IMR-90 (cell line): Measurements from ENCODE around the gene NKAIN4. TPM values are rescaled to one million over a fixed set of nuclear protein-coding genes. Genes with fewer than 3 reads are reported as not detected.

Experiments used
- ATAC-seq: fragments of 200-7000 bp; cut with Tn5 transposase; 2 replicates; pipeline ENCODE4 v1.9.1; 2020; ENCODE audit warnings: low read depth, mild to moderate bottlenecking, moderate library complexity
- BruUV-seq: library from RNA; stranded (reverse); fragments of 400-500 nt; replicated peaks from 2 replicates; lab custom pipeline; 2021; lab: Mats Ljungman, UMichigan
- CTCF ChIA-PET: fragments of 300-600 bp; formaldehyde crosslinking; extraction: SDS; loops from one replicate; lab custom pipeline; 2021; ENCODE audit warnings: antibody characterized with exemption; lab: Yijun Ruan, JAX
- POLR2A ChIA-PET: fragments of 300-600 bp; sonication (Branson Sonifier 250); formaldehyde crosslinking; loops from one replicate; lab custom pipeline; 2022; ENCODE audit warnings: antibody characterized with exemption; ENCODE audit not compliant: unreplicated experiment; lab: Charles Lee
- DNase-seq: peaks from one replicate; pipeline ENCODE4 v3.0.0; 2013
- H2AFZ ChIP-seq: replicated peaks from 2 replicates; pipeline ENCODE3; 2013; ENCODE audit warnings: low read length, mild to moderate bottlenecking; ENCODE audit not compliant: poor library complexity
- H2AK5ac ChIP-seq: 2 replicates; pipeline ENCODE4 v1.6.1; 2013; ENCODE audit warnings: low read depth, low read length, inconsistent platforms
- H2AK9ac ChIP-seq: replicated peaks from 2 replicates; pipeline ENCODE3; 2013; ENCODE audit warnings: mild to moderate bottlenecking, low read depth, low read length, moderate library complexity; ENCODE audit not compliant: poor library complexity
- H2BK120ac ChIP-seq: 2 replicates; pipeline ENCODE4 v1.6.1; 2013; ENCODE audit warnings: low read depth, low read length, inconsistent platforms
- H2BK15ac ChIP-seq: 3 replicates; pipeline ENCODE4 v1.6.1; 2013; ENCODE audit warnings: low read depth, low read length, inconsistent platforms
- H2BK20ac ChIP-seq: 2 replicates; pipeline ENCODE4 v1.6.1; 2013; ENCODE audit warnings: low read depth, mild to moderate bottlenecking, inconsistent platforms, low read length, moderate library complexity
- H2BK5ac ChIP-seq: 2 replicates; pipeline ENCODE4 v1.6.1; 2013; ENCODE audit warnings: mild to moderate bottlenecking, low read depth, low read length, inconsistent platforms; ENCODE audit not compliant: poor library complexity, severe bottlenecking
- H3K14ac ChIP-seq: replicated peaks from 2 replicates; pipeline ENCODE4 v1.6.1; 2013; ENCODE audit warnings: low read depth, low read length, inconsistent platforms
- H3K18ac ChIP-seq: 2 replicates; pipeline ENCODE4 v1.6.1; 2013; ENCODE audit warnings: low read depth, low read length, control low read depth
- H3K23ac ChIP-seq: 2 replicates; pipeline ENCODE4 v1.6.1; 2013; ENCODE audit warnings: low read depth, low read length, inconsistent platforms
- H3K27ac ChIP-seq: 2 replicates; pipeline ENCODE4 v1.5.1; 2013; ENCODE audit warnings: mild to moderate bottlenecking, control low read depth, low read length; ENCODE audit not compliant: insufficient read depth
- H3K27me3 ChIP-seq: 2 replicates; pipeline ENCODE4 v1.6.1; 2013; ENCODE audit warnings: low read length; ENCODE audit not compliant: control insufficient read depth, insufficient read depth
- H3K36me3 ChIP-seq: 2 replicates; pipeline ENCODE4 v1.6.1; 2013; ENCODE audit warnings: low read length, mixed read lengths; ENCODE audit not compliant: control insufficient read depth, insufficient read depth
- H3K4ac ChIP-seq: 2 replicates; pipeline ENCODE4 v1.6.1; 2013; ENCODE audit warnings: low read depth, low read length, inconsistent platforms
- H3K4me1 ChIP-seq: 2 replicates; pipeline ENCODE4 v1.6.1; 2013; ENCODE audit warnings: low read length, mixed read lengths; ENCODE audit not compliant: control insufficient read depth, insufficient read depth
- H3K4me2 ChIP-seq: 2 replicates; pipeline ENCODE4 v1.6.1; 2013; ENCODE audit warnings: low read depth, mild to moderate bottlenecking, control low read depth, low read length, moderate library complexity
- H3K4me3 ChIP-seq: 2 replicates; pipeline ENCODE4 v1.5.1; 2013; ENCODE audit warnings: low read depth, mild to moderate bottlenecking, control low read depth, low read length, moderate library complexity; ENCODE audit not compliant: insufficient read depth
- H3K56ac ChIP-seq: 2 replicates; pipeline ENCODE4 v1.6.1; 2013; ENCODE audit warnings: low read length, inconsistent platforms; ENCODE audit not compliant: insufficient read depth; ENCODE audit errors: extremely low read depth
- H3K79me1 ChIP-seq, 2 experiments: 2 replicates each; pipeline ENCODE4 v1.6.1; 2013; ENCODE audit warnings: low read length in 2 of 2, inconsistent platforms in 1 of 2, low read depth in 1 of 2
- H3K9ac ChIP-seq: 2 replicates; pipeline ENCODE4 v1.6.1; 2013; ENCODE audit warnings: low read depth, low read length, control low read depth
- H3K9me1 ChIP-seq: 2 replicates; pipeline ENCODE4 v1.6.1; 2013; ENCODE audit warnings: low read length, inconsistent platforms; ENCODE audit not compliant: insufficient read depth
- H3K9me3 ChIP-seq: 2 replicates; pipeline ENCODE4 v1.6.1; 2013; ENCODE audit warnings: low read length; ENCODE audit not compliant: control insufficient read depth, insufficient read depth
- H4K20me1 ChIP-seq: 2 replicates; pipeline ENCODE4 v1.6.1; 2013; ENCODE audit warnings: low read length, inconsistent platforms; ENCODE audit not compliant: insufficient read depth
- H4K5ac ChIP-seq: 2 replicates; pipeline ENCODE4 v1.6.1; 2013; ENCODE audit warnings: mild to moderate bottlenecking, low read depth, low read length, control low read depth
- H4K8ac ChIP-seq, 2 experiments: 2 replicates each; pipeline ENCODE4 v1.6.1; 2013; ENCODE audit warnings: low read depth in 2 of 2, low read length in 2 of 2, control low read depth in 1 of 2, inconsistent platforms in 1 of 2
- H4K91ac ChIP-seq: 2 replicates; pipeline ENCODE4 v1.6.1; 2013; ENCODE audit warnings: low read depth, low read length, inconsistent platforms; ENCODE audit not compliant: insufficient read depth
- BHLHE40 ChIP-seq: fragments of 150-350 bp; IDR thresholded peaks from 2 replicates; pipeline ENCODE4 v1.6.1; 2016; ENCODE audit warnings: mild to moderate bottlenecking, low read depth, low read length
- CEBPB ChIP-seq: IDR thresholded peaks from 2 replicates; pipeline ENCODE4 v1.6.1; 2012; ENCODE audit warnings: low read depth, low read length, improper control_type of control experiment
- CHD1 ChIP-seq: IDR thresholded peaks from 2 replicates; pipeline ENCODE4 v1.6.1; 2012; ENCODE audit warnings: low read depth, low read length, improper control_type of control experiment
- FOS ChIP-seq: fragments of 150-350 bp; IDR thresholded peaks from 2 replicates; pipeline ENCODE4 v1.6.1; 2016; ENCODE audit warnings: low read depth, low read length
- MAFK ChIP-seq: IDR thresholded peaks from 2 replicates; pipeline ENCODE4 v1.6.1; 2012; ENCODE audit warnings: low read depth, low read length, improper control_type of control experiment
- MAZ ChIP-seq: IDR thresholded peaks from 2 replicates; pipeline ENCODE4 v1.6.1; 2012; ENCODE audit warnings: low read depth, mild to moderate bottlenecking, low read length, improper control_type of control experiment, moderate library complexity, borderline replicate concordance
- MXI1 ChIP-seq: IDR thresholded peaks from 2 replicates; pipeline ENCODE4 v1.6.1; 2012; ENCODE audit warnings: low read depth, mild to moderate bottlenecking, low read length, moderate library complexity, borderline replicate concordance
- POLR2A ChIP-seq: IDR thresholded peaks from 2 replicates; pipeline ENCODE4 v1.6.1; 2012; ENCODE audit warnings: mild to moderate bottlenecking, low read depth, low read length
- RAD21 ChIP-seq: IDR thresholded peaks from 2 replicates; pipeline ENCODE4 v1.6.1; 2012; ENCODE audit warnings: low read length, improper control_type of control experiment
- RCOR1 ChIP-seq: IDR thresholded peaks from 2 replicates; pipeline ENCODE4 v1.6.1; 2012; ENCODE audit warnings: mild to moderate bottlenecking, low read length, improper control_type of control experiment; ENCODE audit not compliant: insufficient replicate concordance
- RFX5 ChIP-seq: IDR thresholded peaks from 2 replicates; pipeline ENCODE4 v1.8.0; 2012; ENCODE audit warnings: low read depth, mild to moderate bottlenecking, low read length, moderate library complexity
- SMC3 ChIP-seq: fragments of 150-350 bp; IDR thresholded peaks from 2 replicates; pipeline ENCODE4 v1.6.1; 2016; ENCODE audit warnings: low read depth, mild to moderate bottlenecking, antibody characterized with exemption, low read length, moderate library complexity
- WGBS, 2 experiments: methylation state at CpG; one replicate each; pipeline versions ENCODE4 v1.1.5 to v1.1.7; 2013; ENCODE audit warnings: missing lambda C conversion rate in 2 of 2; ENCODE audit not compliant: insufficient read length in 1 of 2; ENCODE audit errors: extremely low coverage in 2 of 2; 5-methylcytosine and 5-hydroxymethylcytosine counted together
- dilution Hi-C: fragments of 300-500 bp; cut with HindIII; formaldehyde crosslinking; loops from one replicate; pipeline ENCODE4 v1.14.3; 2018; ENCODE audit warnings: low sequenced_read_pairs; ENCODE audit not compliant: unreplicated experiment
- in situ Hi-C: fragments of 300-500 bp; cut with MboI; formaldehyde crosslinking; loops from 3 replicates; pipeline ENCODE4 v1.14.3; 2019; ENCODE audit warnings: low sequenced_read_pairs, inconsistent platforms, mixed read lengths
- intact Hi-C: fragments of 100-400 bp; cut with micrococcal nuclease; formaldehyde crosslinking; loops from 2 replicates; pipeline ENCODE4 v1.10.0; 2022
- polyA plus RNA-seq, 3 experiments: library from polyadenylated mRNA; depleted of rRNA; stranded (reverse); fragments of >200 nt; gene quantifications; 2 replicates each; pipeline ENCODE4 v1.2.3, GENCODE V29; 2012; ENCODE audit warnings: low replicate concordance in 1 of 3
- total RNA-seq: library from RNA; depleted of rRNA; stranded (reverse); fragments of >200 nt; gene quantifications from 2 replicates; pipeline ENCODE4 v1.2.3, GENCODE V29; 2012
- TF ChIP-seq, protein P1 (sequence below): fragments of 150-350 bp; IDR thresholded peaks from 2 replicates; pipeline ENCODE4 v1.6.1; 2016; ENCODE audit warnings: low read depth, mild to moderate bottlenecking, low read length, moderate library complexity, borderline replicate concordance
- TF ChIP-seq, protein P2 (sequence below): fragments of 150-350 bp; IDR thresholded peaks from 2 replicates; pipeline ENCODE4 v1.6.1; 2017; ENCODE audit warnings: mild to moderate bottlenecking, antibody characterized with exemption, low read length, low read depth

The NKAIN4 gene
- total and polyA plus RNA-seq, 2 of the 4 experiments (the other 2 are of a cell fraction): not detected

DNA sequence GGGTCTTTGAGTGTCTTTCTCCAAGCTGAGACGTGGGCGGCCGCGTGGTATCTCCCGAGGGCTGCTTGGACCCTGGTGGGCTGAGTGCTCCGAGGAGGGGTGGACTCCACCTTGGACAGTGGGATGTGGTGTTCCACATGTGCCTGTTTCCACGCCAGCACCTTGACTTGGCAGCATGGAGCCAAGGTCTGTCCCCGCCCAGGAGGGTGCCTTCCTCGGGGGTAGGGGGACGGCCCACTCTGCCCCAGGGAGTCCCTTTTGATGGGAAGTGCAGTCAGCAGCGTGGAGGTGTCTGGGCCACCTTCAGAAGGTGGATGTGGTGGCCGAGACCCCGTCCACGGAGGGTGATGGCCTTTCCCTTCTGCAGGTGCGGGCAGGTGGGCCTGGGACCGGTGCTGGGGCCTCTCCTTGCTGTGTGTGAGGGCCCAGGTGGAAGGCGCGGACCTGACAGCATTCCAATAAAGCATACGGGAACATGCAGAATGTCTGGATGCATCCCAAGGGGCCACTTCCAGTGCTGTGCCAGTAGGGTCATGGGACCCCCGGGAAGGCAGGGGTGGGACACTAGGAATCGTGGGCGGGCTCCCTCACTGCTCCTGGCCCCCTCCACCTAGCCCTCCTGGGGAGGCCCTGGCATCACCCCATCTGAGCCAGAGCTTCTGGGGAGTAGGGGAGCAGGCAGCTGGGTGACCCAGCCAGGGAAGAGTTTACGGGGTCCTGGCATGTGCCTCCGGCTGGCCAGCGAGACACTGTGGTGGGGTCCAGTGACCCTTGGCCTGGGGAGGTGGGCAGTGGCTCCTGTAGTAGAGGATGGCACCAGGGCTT is 35.3 kb upstream of the NKAIN4 start:
- Histone ChIP-seq H3K36me3 (peaks cover 43% of the 10 kb centered on the region), H3K14ac (no peak overlapping the region), H3K27ac (no peak overlapping the region), H3K9me3 (no peaks in the 10 kb centered on the region), H2BK5ac (no peak overlapping the region), H2BK15ac (no peak overlapping the region), H3K18ac (no peak overlapping the region), H2AK9ac (no peak overlapping the region), H2AK5ac (no peak overlapping the region), H3K9ac (no peak overlapping the region), H2BK120ac (no peak overlapping the region), H4K8ac (no peak overlapping the region), H4K5ac (no peak overlapping the region), H3K27me3 (peaks cover under 1% of the 10 kb centered on the region; the same call in 1 of the 2 replicates), H3K4me3 (no peak overlapping the region), H3K4me2 (no peak overlapping the region), H3K4ac (no peak overlapping the region), H3K4me1 (no peaks in the 10 kb centered on the region), H4K20me1 (peaks cover 59% of the 10 kb centered on the region), H2AFZ (no peak overlapping the region), H3K9me1 (no peaks in the 10 kb centered on the region), H4K91ac (no peak overlapping the region), H2BK20ac (no peak overlapping the region), H3K56ac (no peak overlapping the region), H3K79me1 (peaks cover 0 to 12% of the 10 kb centered on the region in 2 experiments; a peak in 1 of 4 replicates), H3K23ac (no peak overlapping the region)
- in situ Hi-C loops (no loop called here), dilution Hi-C loops (no loop called here), intact Hi-C loops (no loop called here)
- no peak for ATAC-seq
- ChIA-PET POLR2A (no interaction called here), CTCF (no interaction called here)
- no TSS peak for BruUV-seq
- WGBS, 2 experiments: 89% methylated on average over 5 of the region's 25 CpGs; no CpG with 5 or more reads in 1 of the 2 experiments
- no peak for DNase-seq
- no peak for TF ChIP-seq BHLHE40
- TF ChIP-seq RFX5: no peak
- TF ChIP-seq SMC3: no peak
- no peak for TF ChIP-seq POLR2A
- TF ChIP-seq MAFK: no peak
- no peak for TF ChIP-seq RAD21
- TF ChIP-seq FOS: no peak
- TF ChIP-seq MAZ: no peak
- TF ChIP-seq CEBPB: no peak
- TF ChIP-seq RCOR1: no peak
- no peak for TF ChIP-seq MXI1
- TF ChIP-seq, protein P1, sequence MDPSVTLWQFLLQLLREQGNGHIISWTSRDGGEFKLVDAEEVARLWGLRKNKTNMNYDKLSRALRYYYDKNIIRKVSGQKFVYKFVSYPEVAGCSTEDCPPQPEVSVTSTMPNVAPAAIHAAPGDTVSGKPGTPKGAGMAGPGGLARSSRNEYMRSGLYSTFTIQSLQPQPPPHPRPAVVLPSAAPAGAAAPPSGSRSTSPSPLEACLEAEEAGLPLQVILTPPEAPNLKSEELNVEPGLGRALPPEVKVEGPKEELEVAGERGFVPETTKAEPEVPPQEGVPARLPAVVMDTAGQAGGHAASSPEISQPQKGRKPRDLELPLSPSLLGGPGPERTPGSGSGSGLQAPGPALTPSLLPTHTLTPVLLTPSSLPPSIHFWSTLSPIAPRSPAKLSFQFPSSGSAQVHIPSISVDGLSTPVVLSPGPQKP: no peak
- TF ChIP-seq, protein P2, sequence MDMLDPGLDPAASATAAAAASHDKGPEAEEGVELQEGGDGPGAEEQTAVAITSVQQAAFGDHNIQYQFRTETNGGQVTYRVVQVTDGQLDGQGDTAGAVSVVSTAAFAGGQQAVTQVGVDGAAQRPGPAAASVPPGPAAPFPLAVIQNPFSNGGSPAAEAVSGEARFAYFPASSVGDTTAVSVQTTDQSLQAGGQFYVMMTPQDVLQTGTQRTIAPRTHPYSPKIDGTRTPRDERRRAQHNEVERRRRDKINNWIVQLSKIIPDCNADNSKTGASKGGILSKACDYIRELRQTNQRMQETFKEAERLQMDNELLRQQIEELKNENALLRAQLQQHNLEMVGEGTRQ: no peak
- TF ChIP-seq CHD1: no peak
